GM12878 (cell line): ENCODE results near the gene NDUFA7.

ENCODE experiments used
- CTCF ChIP-seq, 3 experiments: IDR thresholded peaks in 2 of 3; conservative IDR thresholded peaks in 1 of 3; 2 replicates each; pipeline ENCODE4 v1.5.1; 2011; ENCODE audit warnings: low read depth in 3 of 3, low read length in 3 of 3, mild to moderate bottlenecking in 3 of 3, control low read depth in 2 of 3, moderate library complexity in 2 of 3, inconsistent platforms in 1 of 3, mixed read lengths in 1 of 3; ENCODE audit not compliant: control insufficient read depth in 2 of 3, insufficient read depth in 1 of 3; ENCODE audit errors: extremely low read depth in 1 of 3
- EP300 ChIP-seq, 2 experiments: fragments of 150-350 bp in 1 of 2; IDR thresholded peaks; 2 replicates each; pipeline ENCODE4 v1.6.1; 2011 to 2012; ENCODE audit warnings: low read depth in 2 of 2, low read length in 2 of 2, borderline replicate concordance in 1 of 2, improper control_type of control experiment in 1 of 2, inconsistent platforms in 1 of 2; ENCODE audit not compliant: control insufficient read depth in 1 of 2
- POLR2A ChIP-seq: IDR thresholded peaks from 2 replicates; pipeline ENCODE4 v1.6.1; 2011; ENCODE audit warnings: low read depth, mild to moderate bottlenecking, low read length
- REST ChIP-seq: IDR thresholded peaks from 2 replicates; pipeline ENCODE4 v1.6.1; 2012; ENCODE audit warnings: mild to moderate bottlenecking, low read depth, low read length
- SIX5 ChIP-seq: IDR thresholded peaks from 2 replicates; pipeline ENCODE4 v1.6.1; 2011; ENCODE audit warnings: mild to moderate bottlenecking, low read depth, low read length, moderate library complexity; ENCODE audit not compliant: severe bottlenecking
- YY1 ChIP-seq: IDR thresholded peaks from 2 replicates; pipeline ENCODE4 v1.6.1; 2011; ENCODE audit warnings: low read depth, mild to moderate bottlenecking, low read length
- ZBTB4 ChIP-seq: fragments of 450-650 bp; formaldehyde crosslinking; IDR thresholded peaks from 2 replicates; pipeline ENCODE4 v1.4.0; 2022; ENCODE audit warnings: mild to moderate bottlenecking, moderate library complexity
- TF ChIP-seq, protein P1 (sequence below): IDR thresholded peaks from 2 replicates; pipeline ENCODE4 v1.6.1; 2011; ENCODE audit warnings: borderline replicate concordance, low read depth, mild to moderate bottlenecking, moderate library complexity, mixed read lengths, low read length; ENCODE audit not compliant: insufficient read depth; ENCODE audit errors: extremely low read length

- TF ChIP-seq EP300 (IDR thresholded peaks at IDR 0.05; ENCODE audit: borderline replicate concordance in 1 of 2, control insufficient read depth in 1 of 2, low read depth in 2 of 2, low read length in 2 of 2) (no peak), CTCF (IDR thresholded peaks at IDR 0.05 in 2 of 3, conservative IDR thresholded peaks at IDR 0.05 in 1 of 3; ENCODE audit: control insufficient read depth in 2 of 3, extremely low read depth in 1 of 3, insufficient read depth in 1 of 3, low read depth in 3 of 3, low read length in 3 of 3) (no peak), YY1 (no peak), ZBTB4 (CRISPR knock-in tag) (no peak), SIX5 (no peak), REST (no peak), POLR2A (no peak)
- TF ChIP-seq, protein P1, sequence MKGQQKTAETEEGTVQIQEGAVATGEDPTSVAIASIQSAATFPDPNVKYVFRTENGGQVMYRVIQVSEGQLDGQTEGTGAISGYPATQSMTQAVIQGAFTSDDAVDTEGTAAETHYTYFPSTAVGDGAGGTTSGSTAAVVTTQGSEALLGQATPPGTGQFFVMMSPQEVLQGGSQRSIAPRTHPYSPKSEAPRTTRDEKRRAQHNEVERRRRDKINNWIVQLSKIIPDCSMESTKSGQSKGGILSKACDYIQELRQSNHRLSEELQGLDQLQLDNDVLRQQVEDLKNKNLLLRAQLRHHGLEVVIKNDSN, result no peak
Observed at GRCh38 chr19:8304841-8305621, 16.1 kb downstream of the NDUFA7 start.
